ENCODE measurements around the gene FAM171A2. TPM values are rescaled to one million over a fixed set of nuclear protein-coding genes. Genes with fewer than 3 reads are reported as not detected.

FAM171A2 gene
- total and polyA plus RNA-seq, 7 donors: 0.06 to 0.23 (median 0.19) TPM

DNA sequence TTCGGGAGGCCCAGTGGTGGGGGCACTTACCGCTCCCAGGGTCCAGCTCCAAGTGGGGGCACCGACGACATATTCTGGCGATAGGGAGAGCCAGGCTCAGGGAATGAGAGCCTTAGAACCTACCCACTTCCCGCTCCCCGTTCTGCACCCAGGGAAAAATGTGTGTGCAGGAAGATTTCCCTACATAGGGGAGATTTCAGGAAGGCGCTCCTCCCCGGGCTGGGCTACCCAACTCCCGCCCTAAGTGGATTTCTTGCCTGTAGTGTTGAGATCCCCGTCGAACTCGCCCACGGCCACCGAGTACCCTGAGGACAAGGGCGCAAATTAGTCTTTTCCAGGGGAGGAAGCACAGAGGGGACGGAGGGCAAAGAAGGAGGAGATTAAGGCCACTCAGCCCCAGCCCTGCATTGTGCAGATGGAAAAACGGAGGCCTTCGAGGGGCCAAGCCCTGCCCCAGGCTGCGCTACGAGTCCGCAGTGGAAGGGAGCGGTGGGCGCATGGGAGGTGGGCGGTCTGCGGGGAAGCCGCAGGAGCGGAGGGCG is 20.7 kb upstream of the FAM171A2 start:
- Histone ChIP-seq H3K27ac (no peak overlapping the region), H3K4me3 (peak overlapping the region; percentile 70), H3K4me1 (peaks cover 7% of the 10 kb centered on the region), H3K27me3 (ENCODE audit: insufficient read depth in 3 of 3, low read length in 2 of 3) (peaks cover 0 to 36% (median 15%) of the 10 kb centered on the region in 3 donors), H3K36me3 (ENCODE audit: insufficient read depth in 1 of 2, low read depth in 1 of 2) (no peaks in the 10 kb centered on the region), H3K9me3 (no peaks in the 10 kb centered on the region)
- DNase-seq (no peak), ATAC-seq (peak in 2 of 4 donors; percentile 6 to 23)
- TF ChIP-seq, protein P1, sequence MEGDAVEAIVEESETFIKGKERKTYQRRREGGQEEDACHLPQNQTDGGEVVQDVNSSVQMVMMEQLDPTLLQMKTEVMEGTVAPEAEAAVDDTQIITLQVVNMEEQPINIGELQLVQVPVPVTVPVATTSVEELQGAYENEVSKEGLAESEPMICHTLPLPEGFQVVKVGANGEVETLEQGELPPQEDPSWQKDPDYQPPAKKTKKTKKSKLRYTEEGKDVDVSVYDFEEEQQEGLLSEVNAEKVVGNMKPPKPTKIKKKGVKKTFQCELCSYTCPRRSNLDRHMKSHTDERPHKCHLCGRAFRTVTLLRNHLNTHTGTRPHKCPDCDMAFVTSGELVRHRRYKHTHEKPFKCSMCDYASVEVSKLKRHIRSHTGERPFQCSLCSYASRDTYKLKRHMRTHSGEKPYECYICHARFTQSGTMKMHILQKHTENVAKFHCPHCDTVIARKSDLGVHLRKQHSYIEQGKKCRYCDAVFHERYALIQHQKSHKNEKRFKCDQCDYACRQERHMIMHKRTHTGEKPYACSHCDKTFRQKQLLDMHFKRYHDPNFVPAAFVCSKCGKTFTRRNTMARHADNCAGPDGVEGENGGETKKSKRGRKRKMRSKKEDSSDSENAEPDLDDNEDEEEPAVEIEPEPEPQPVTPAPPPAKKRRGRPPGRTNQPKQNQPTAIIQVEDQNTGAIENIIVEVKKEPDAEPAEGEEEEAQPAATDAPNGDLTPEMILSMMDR (IDR thresholded peaks at IDR 0.05): no peak
- intact Hi-C loops (cut with DNase I): no loop called here
- 10 to 18% (median 11%) methylated on average over 27 to 29 of the region's 29 CpGs for WGBS, 3 donors

DNA sequence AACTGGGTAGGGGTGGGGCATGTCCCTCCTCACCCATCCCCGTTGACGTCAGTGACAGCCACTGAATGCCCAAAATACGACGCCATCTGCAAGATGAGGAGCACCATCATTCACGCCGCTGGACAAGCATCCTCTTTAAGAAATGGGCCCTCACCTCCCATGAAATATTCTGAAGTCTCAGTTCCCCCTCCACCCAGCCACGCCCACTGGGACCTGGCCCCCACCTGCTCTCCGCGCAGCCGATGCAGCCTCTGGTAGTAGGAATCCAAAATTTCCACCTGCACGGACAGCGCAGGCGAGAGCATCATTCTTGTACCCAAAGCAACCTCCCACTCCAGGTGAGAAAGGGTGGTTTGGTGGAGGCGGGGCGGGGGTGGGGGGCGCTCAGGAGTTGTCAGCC is 20.2 kb upstream of the FAM171A2 start:
- intact Hi-C loops (cut with DNase I): no loop called here
- Histone ChIP-seq H3K36me3 (ENCODE audit: insufficient read depth in 1 of 2, low read depth in 1 of 2) (no peaks in the 10 kb centered on the region), H3K9me3 (no peaks in the 10 kb centered on the region), H3K27ac (no peak overlapping the region), H3K4me1 (peaks cover 7% of the 10 kb centered on the region), H3K4me3 (no peak overlapping the region), H3K27me3 (ENCODE audit: insufficient read depth in 3 of 3, low read length in 2 of 3) (peaks cover 0 to 36% (median 15%) of the 10 kb centered on the region in 3 donors)
- ATAC-seq: no peak
- TF ChIP-seq, protein P1 (IDR thresholded peaks at IDR 0.05): no peak
- 54 to 60% (median 58%) methylated on average over 16 of the region's 16 CpGs for WGBS, 3 donors
- no peak for DNase-seq

DNA sequence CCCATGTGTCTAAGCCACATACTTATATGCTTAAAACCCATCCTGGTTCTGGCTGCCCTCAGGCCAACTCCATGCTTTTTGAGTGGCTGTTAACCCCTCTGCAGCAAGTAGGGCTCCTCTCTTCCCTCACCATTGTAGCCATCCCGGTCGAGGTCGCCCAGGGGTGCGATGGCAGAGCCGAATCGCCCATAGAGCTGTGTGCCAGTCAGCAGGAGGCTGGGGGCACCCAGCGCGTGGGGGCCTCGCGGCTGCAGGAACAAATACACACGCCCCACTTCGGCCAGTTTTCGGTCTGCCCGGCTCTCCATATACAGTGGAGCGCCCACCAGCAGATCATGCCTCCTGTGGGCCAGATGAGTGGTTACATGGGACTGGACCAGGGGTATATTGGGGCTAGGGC is 19.7 kb upstream of the FAM171A2 start:
- peaks cover 7% of the 10 kb centered on the region for H3K4me1 ChIP-seq
- H3K4me3 ChIP-seq: no peak overlapping the region
- no peaks in the 10 kb centered on the region for H3K36me3 ChIP-seq (ENCODE audit: insufficient read depth in 1 of 2, low read depth in 1 of 2)
- no peak overlapping the region for H3K27ac ChIP-seq
- intact Hi-C loops (cut with DNase I): no loop called here
- H3K9me3 ChIP-seq: no peaks in the 10 kb centered on the region
- TF ChIP-seq, protein P1 (IDR thresholded peaks at IDR 0.05): no peak
- DNase-seq (no peak), ATAC-seq (no peak)
- peaks cover 0 to 36% (median 15%) of the 10 kb centered on the region in 3 donors for H3K27me3 ChIP-seq (ENCODE audit: insufficient read depth in 3 of 3, low read length in 2 of 3)
- 89 to 92% (median 92%) methylated on average over 15 of the region's 15 CpGs for WGBS, 3 donors

DNA sequence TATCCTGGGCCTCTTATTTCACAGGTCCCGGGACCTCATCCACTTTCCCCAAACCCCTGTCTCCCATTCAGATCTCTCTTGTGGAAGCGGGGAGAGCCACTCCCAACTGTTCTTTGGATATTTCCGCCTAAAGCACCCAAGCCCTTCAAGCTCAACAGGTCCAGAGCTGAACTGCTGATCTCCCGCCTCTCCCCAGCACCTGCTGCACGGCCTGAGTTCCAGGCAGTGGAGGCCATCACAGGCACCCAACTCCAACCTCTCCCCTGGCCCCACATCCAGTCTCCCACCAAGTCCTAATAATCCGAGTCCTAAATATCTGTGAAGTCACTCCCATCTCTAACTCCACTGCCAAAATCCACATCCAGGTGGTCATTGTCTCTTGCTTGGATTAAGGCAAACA is 19.3 kb upstream of the FAM171A2 start:
- intact Hi-C loops (cut with DNase I): no loop called here
- WGBS, 3 donors: 72 to 78% (median 75%) methylated on average over 6 of the region's 6 CpGs
- ATAC-seq (no peak), DNase-seq (no peak)
- H3K27me3 ChIP-seq (ENCODE audit: insufficient read depth in 3 of 3, low read length in 2 of 3): peaks cover 0 to 36% (median 18%) of the 10 kb centered on the region in 3 donors
- no peaks in the 10 kb centered on the region for H3K36me3 ChIP-seq (ENCODE audit: insufficient read depth in 1 of 2, low read depth in 1 of 2)
- no peak overlapping the region for H3K27ac ChIP-seq
- no peak overlapping the region for H3K4me3 ChIP-seq
- no peaks in the 10 kb centered on the region for H3K9me3 ChIP-seq
- peaks cover 7% of the 10 kb centered on the region for H3K4me1 ChIP-seq
- TF ChIP-seq, protein P1 (IDR thresholded peaks at IDR 0.05): no peak

DNA sequence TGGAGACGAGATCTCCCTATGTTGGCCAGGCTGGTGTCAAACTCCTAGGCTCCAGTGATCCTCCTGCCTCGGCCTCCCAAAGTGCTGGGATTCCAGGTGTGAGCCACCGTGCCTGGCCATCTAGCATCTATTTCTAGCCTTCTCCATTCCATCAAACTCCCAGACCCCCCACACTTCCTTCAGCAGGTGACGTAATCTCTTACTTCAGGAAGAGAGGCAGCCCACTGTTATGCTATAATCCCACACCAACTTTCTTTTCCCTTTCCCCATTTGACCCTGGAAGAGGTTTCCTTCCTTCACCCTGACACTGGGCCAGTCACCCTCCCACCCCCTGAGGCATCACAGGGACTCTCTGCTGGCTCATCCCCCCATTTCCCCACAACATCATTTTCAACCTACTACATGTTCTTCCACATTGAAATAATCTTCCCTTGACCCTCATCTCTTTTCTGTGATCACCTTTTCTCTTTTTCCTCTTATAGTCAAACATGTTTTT is 18.2 kb upstream of the FAM171A2 start:
- no peak overlapping the region for H3K27ac ChIP-seq
- WGBS, 3 donors: 74 to 83% (median 80%) methylated on average over 4 of the region's 4 CpGs
- H3K9me3 ChIP-seq: no peaks in the 10 kb centered on the region
- TF ChIP-seq, protein P1 (IDR thresholded peaks at IDR 0.05): no peak
- no peak overlapping the region for H3K4me3 ChIP-seq
- intact Hi-C loops (cut with DNase I): no loop called here
- H3K4me1 ChIP-seq: peaks cover 7% of the 10 kb centered on the region
- no peaks in the 10 kb centered on the region for H3K36me3 ChIP-seq (ENCODE audit: insufficient read depth in 1 of 2, low read depth in 1 of 2)
- ATAC-seq (no peak), DNase-seq (no peak)
- peaks cover 0 to 36% (median 19%) of the 10 kb centered on the region in 3 donors for H3K27me3 ChIP-seq (ENCODE audit: insufficient read depth in 3 of 3, low read length in 2 of 3)
